ENCODE results near the gene ANGEL1. TPM values are rescaled to one million over a fixed set of nuclear protein-coding genes. Genes with fewer than 3 reads are reported as not detected.

ANGEL1 gene
- total and polyA plus RNA-seq, 2 donors (not counting 1 experiment from before 2014, with no cell fraction given) = 13.1 to 27.3 TPM

GRCh38 chr14:76836029-76836630 lies 23.4 kb upstream of the ANGEL1 start:
- Histone ChIP-seq H4K20me1 (ENCODE audit: control insufficient read depth, insufficient read depth, low read length, poor library complexity, severe bottlenecking) (no peaks in the 10 kb centered on the region), H3K27me3 (replicated peaks in 1 of 4; ENCODE audit: control extremely low read depth in 1 of 4, control insufficient read depth in 3 of 4, insufficient read depth in 4 of 4, low read length in 3 of 4) (peaks cover 0 to 4% (median 1%) of the 10 kb centered on the region in 4 experiments), H3K4me1 (ENCODE audit: control insufficient read depth in 2 of 2, insufficient read depth in 2 of 2, low read length in 2 of 2) (no peaks in the 10 kb centered on the region), H3K9me3 (ENCODE audit: control extremely low read depth in 1 of 3, control insufficient read depth in 2 of 3, insufficient read depth in 1 of 3, low read length in 2 of 3) (no peaks in the 10 kb centered on the region), H3K79me2 (ENCODE audit: control insufficient read depth, insufficient read depth, low read length) (no peaks in the 10 kb centered on the region), H3K9ac (ENCODE audit: low read length) (no peak overlapping the region), H2AFZ (ENCODE audit: insufficient read depth, low read depth, low read length, poor library complexity, severe bottlenecking) (no peak overlapping the region), H3K36me3 (replicated peaks in 1 of 2; ENCODE audit: control extremely low read depth in 1 of 2, control insufficient read depth in 1 of 2, extremely low read depth in 1 of 2, insufficient read depth in 2 of 2, low read length in 1 of 2) (no peaks in the 10 kb centered on the region), H3K27ac (ENCODE audit: low read length in 2 of 2) (no peak overlapping the region), H3K4me2 (replicated peaks; ENCODE audit: low read depth, low read length, poor library complexity, severe bottlenecking) (no peak overlapping the region), H3K4me3 (ENCODE audit: control extremely low read depth in 1 of 5, extremely low read depth in 1 of 5, insufficient read depth in 1 of 5, low read depth in 2 of 5, low read length in 4 of 5) (no peak overlapping the region)
- WGBS (ENCODE audit: insufficient coverage) = 90% methylated on average over 11 of the region's 13 CpGs
- peaks cover 17% of the 10 kb centered on the region for H3K27me3 Mint-ChIP-seq
- DNase-seq (no peak), ATAC-seq (ENCODE audit: low read depth) (no peak)
- ChIA-PET CTCF (no interaction called here), POLR2A (no interaction called here)
- intact Hi-C loops (cut with micrococcal nuclease) = no loop called here
- H3K4me1 Mint-ChIP-seq = no peaks in the 10 kb centered on the region
- H3K4me3 Mint-ChIP-seq = no peak overlapping the region
- no peaks in the 10 kb centered on the region for H3K9me3 Mint-ChIP-seq (ENCODE audit: insufficient read depth)
- H3K27ac Mint-ChIP-seq = no peak overlapping the region
- TF ChIP-seq, protein P1, sequence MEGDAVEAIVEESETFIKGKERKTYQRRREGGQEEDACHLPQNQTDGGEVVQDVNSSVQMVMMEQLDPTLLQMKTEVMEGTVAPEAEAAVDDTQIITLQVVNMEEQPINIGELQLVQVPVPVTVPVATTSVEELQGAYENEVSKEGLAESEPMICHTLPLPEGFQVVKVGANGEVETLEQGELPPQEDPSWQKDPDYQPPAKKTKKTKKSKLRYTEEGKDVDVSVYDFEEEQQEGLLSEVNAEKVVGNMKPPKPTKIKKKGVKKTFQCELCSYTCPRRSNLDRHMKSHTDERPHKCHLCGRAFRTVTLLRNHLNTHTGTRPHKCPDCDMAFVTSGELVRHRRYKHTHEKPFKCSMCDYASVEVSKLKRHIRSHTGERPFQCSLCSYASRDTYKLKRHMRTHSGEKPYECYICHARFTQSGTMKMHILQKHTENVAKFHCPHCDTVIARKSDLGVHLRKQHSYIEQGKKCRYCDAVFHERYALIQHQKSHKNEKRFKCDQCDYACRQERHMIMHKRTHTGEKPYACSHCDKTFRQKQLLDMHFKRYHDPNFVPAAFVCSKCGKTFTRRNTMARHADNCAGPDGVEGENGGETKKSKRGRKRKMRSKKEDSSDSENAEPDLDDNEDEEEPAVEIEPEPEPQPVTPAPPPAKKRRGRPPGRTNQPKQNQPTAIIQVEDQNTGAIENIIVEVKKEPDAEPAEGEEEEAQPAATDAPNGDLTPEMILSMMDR (IDR thresholded peaks at IDR 0.05) = no peak
- TF ChIP-seq EZH2 (IDR thresholded peaks at IDR 0.05; ENCODE audit: borderline replicate concordance, insufficient read depth, low read depth, low read length, poor library complexity, severe bottlenecking) = no peak

- H3K27me3 ChIP-seq (replicated peaks in 1 of 4; ENCODE audit: control extremely low read depth in 1 of 4, control insufficient read depth in 3 of 4, insufficient read depth in 4 of 4, low read length in 3 of 4) = peaks cover 0 to 3% (median 1%) of the 10 kb centered on the region in 4 experiments
- H4K20me1 ChIP-seq (ENCODE audit: control insufficient read depth, insufficient read depth, low read length, poor library complexity, severe bottlenecking) = no peaks in the 10 kb centered on the region
- H3K4me1 ChIP-seq (ENCODE audit: control insufficient read depth in 2 of 2, insufficient read depth in 2 of 2, low read length in 2 of 2) = no peaks in the 10 kb centered on the region
- H3K36me3 ChIP-seq (replicated peaks in 1 of 2; ENCODE audit: control extremely low read depth in 1 of 2, control insufficient read depth in 1 of 2, extremely low read depth in 1 of 2, insufficient read depth in 2 of 2, low read length in 1 of 2) = no peaks in the 10 kb centered on the region
- no peaks in the 10 kb centered on the region for H3K4me1 Mint-ChIP-seq
- H3K9me3 ChIP-seq (ENCODE audit: control extremely low read depth in 1 of 3, control insufficient read depth in 2 of 3, insufficient read depth in 1 of 3, low read length in 2 of 3) = no peaks in the 10 kb centered on the region
- no peak for TF ChIP-seq EZH2 (IDR thresholded peaks at IDR 0.05; ENCODE audit: borderline replicate concordance, insufficient read depth, low read depth, low read length, poor library complexity, severe bottlenecking)
- TF ChIP-seq, protein P1 (IDR thresholded peaks at IDR 0.05) = no peak
- no peak overlapping the region for H3K27ac Mint-ChIP-seq
- POLR2A ChIA-PET = no interaction called here
- peaks cover 13% of the 10 kb centered on the region for H3K27me3 Mint-ChIP-seq
- H3K4me3 ChIP-seq (ENCODE audit: control extremely low read depth in 1 of 5, extremely low read depth in 1 of 5, insufficient read depth in 1 of 5, low read depth in 2 of 5, low read length in 4 of 5) = no peak overlapping the region
- H3K27ac ChIP-seq (ENCODE audit: low read length in 2 of 2) = no peak overlapping the region
- no peak overlapping the region for H3K4me3 Mint-ChIP-seq
- no peak for ATAC-seq (ENCODE audit: low read depth)
- H3K9me3 Mint-ChIP-seq (ENCODE audit: insufficient read depth) = no peaks in the 10 kb centered on the region
- CTCF ChIA-PET = no interaction called here
- WGBS (ENCODE audit: insufficient coverage) = 92% methylated on average over 2 of the region's 7 CpGs
- H3K79me2 ChIP-seq (ENCODE audit: control insufficient read depth, insufficient read depth, low read length) = no peaks in the 10 kb centered on the region
- DNase-seq = no peak
- intact Hi-C loops (cut with micrococcal nuclease) = no loop called here
- no peak overlapping the region for H3K4me2 ChIP-seq (replicated peaks; ENCODE audit: low read depth, low read length, poor library complexity, severe bottlenecking)
- H3K9ac ChIP-seq (ENCODE audit: low read length) = no peak overlapping the region
- H2AFZ ChIP-seq (ENCODE audit: insufficient read depth, low read depth, low read length, poor library complexity, severe bottlenecking) = no peak overlapping the region
These were observed 21.6 kb upstream of the ANGEL1 start for GRCh38 chr14:76834241-76834661.

Data from B cell (primary cell).